Endothelial cell of umbilical vein (primary cell): ENCODE results near the gene SPIRE2. TPM values are rescaled to one million over a fixed set of nuclear protein-coding genes. Genes with fewer than 3 reads are reported as not detected.

ENCODE experiments used
- BruUV-seq: library from RNA; stranded (reverse); fragments of 400-500 nt; replicated peaks from 2 replicates; lab custom pipeline; 2021; lab: Mats Ljungman, UMichigan
- CTCF ChIA-PET: fragments of 300-600, 350-600 bp; sonication (Branson Sonifier 250); formaldehyde crosslinking; loops from one replicate; lab custom pipeline; 2021; ENCODE audit warnings: antibody characterized with exemption, inconsistent platforms; lab: Charles Lee
- POLR2A ChIA-PET: fragments of 300-600, 350-600 bp; sonication (Branson Sonifier 250); formaldehyde crosslinking; loops from one replicate; lab custom pipeline; 2021; ENCODE audit warnings: antibody characterized with exemption, inconsistent platforms; lab: Charles Lee
- DNase-seq: peaks from one replicate; pipeline ENCODE4 v3.0.0-alpha.2; 2011; ENCODE audit warnings: low read depth, low spot score
- FAIRE-seq: peaks from 2 replicates; lab custom pipeline; 2011; peaks lifted over from hg19 to GRCh38; lab: Jason Lieb, UNC
- H2AFZ ChIP-seq: 2 replicates; pipeline ENCODE4 v1.6.0; 2012; ENCODE audit warnings: low read depth, low read length, control low read depth, inconsistent platforms
- H3K27ac ChIP-seq: 2 replicates; pipeline ENCODE4 v1.5.1; 2011; ENCODE audit warnings: low read depth, mild to moderate bottlenecking, control low read depth, low read length, moderate library complexity; ENCODE audit not compliant: insufficient read depth
- H3K27me3 ChIP-seq, 2 experiments: 2 replicates each; pipeline versions ENCODE4 v1.6.0 to v1.6.1; 2011; ENCODE audit warnings: low read length in 2 of 2, mixed read lengths in 1 of 2; ENCODE audit not compliant: control insufficient read depth in 2 of 2, insufficient read depth in 2 of 2
- H3K36me3 ChIP-seq, 2 experiments: 2 replicates in 1 of 2; 3 replicates in 1 of 2; pipeline ENCODE4 v1.5.1; 2011; ENCODE audit warnings: low read length in 2 of 2, mild to moderate bottlenecking in 1 of 2, moderate library complexity in 1 of 2; ENCODE audit not compliant: control insufficient read depth in 2 of 2, insufficient read depth in 2 of 2; ENCODE audit errors: extremely low read depth in 1 of 2
- H3K4me1 ChIP-seq: 3 replicates; pipeline ENCODE4 v1.5.1; 2011; ENCODE audit warnings: mild to moderate bottlenecking, low read length; ENCODE audit not compliant: control insufficient read depth, insufficient read depth; ENCODE audit errors: extremely low read depth
- H3K4me2 ChIP-seq: 2 replicates; pipeline ENCODE4 v1.6.1; 2011; ENCODE audit warnings: low read length, control low read depth, mixed read lengths; ENCODE audit not compliant: insufficient read depth
- H3K4me3 ChIP-seq, 3 experiments: fragments of 200-600 bp in 1 of 3; sonication (generic), shearing (Covaris generic) in 1 of 3; replicated peaks in 1 of 3; 2 replicates each; pipeline ENCODE4 v1.5.1; 2011 to 2016; ENCODE audit warnings: control low read depth in 3 of 3, low read length in 3 of 3, mild to moderate bottlenecking in 2 of 3, inconsistent platforms in 1 of 3, low read depth in 1 of 3, moderate library complexity in 1 of 3; ENCODE audit not compliant: insufficient read depth in 1 of 3
- H3K79me2 ChIP-seq: 2 replicates; pipeline ENCODE4 v1.6.0; 2012; ENCODE audit warnings: low read length, inconsistent platforms; ENCODE audit not compliant: control insufficient read depth, insufficient read depth
- H3K9ac ChIP-seq: replicated peaks from 2 replicates; pipeline ENCODE3; 2011; ENCODE audit warnings: low read length, control low read depth; ENCODE audit not compliant: insufficient read depth; ENCODE audit errors: extremely low read depth
- H3K9me1 ChIP-seq: replicated peaks from 3 replicates; pipeline ENCODE4 v1.6.0; 2011; ENCODE audit warnings: mild to moderate bottlenecking, low read length; ENCODE audit not compliant: control insufficient read depth, insufficient read depth; ENCODE audit errors: extremely low read depth
- H3K9me3 ChIP-seq: replicated peaks from 2 replicates; pipeline ENCODE4 v1.5.1; 2012; ENCODE audit warnings: low read length, inconsistent platforms; ENCODE audit not compliant: control insufficient read depth, insufficient read depth
- H4K20me1 ChIP-seq: replicated peaks from 2 replicates; pipeline ENCODE3; 2011; ENCODE audit warnings: mild to moderate bottlenecking, low read length; ENCODE audit not compliant: control insufficient read depth, insufficient read depth; ENCODE audit errors: extremely low read depth
- CTCF ChIP-seq, 2 donors: IDR thresholded peaks; 1 replicate in 1 of 2; 2 replicates in 1 of 2; pipeline ENCODE4 v1.5.1; 2011; ENCODE audit warnings: low read length in 2 of 2, mild to moderate bottlenecking in 2 of 2, moderate library complexity in 2 of 2, control low read depth in 1 of 2, inconsistent platforms in 1 of 2, low read depth in 1 of 2; ENCODE audit not compliant: insufficient read depth in 1 of 2; ENCODE audit errors: extremely low read depth in 1 of 2
- EZH2 ChIP-seq: IDR thresholded peaks from 2 replicates; pipeline ENCODE4 v1.6.1; 2012; ENCODE audit warnings: borderline replicate concordance, low read depth, mild to moderate bottlenecking, moderate library complexity, low read length, inconsistent platforms; ENCODE audit not compliant: severe bottlenecking
- FOS ChIP-seq: IDR thresholded peaks from 2 replicates; pipeline ENCODE4 v1.6.1; 2011; ENCODE audit warnings: mild to moderate bottlenecking, low read length, moderate library complexity, borderline replicate concordance; ENCODE audit not compliant: insufficient read depth
- GATA2 ChIP-seq: IDR thresholded peaks from 2 replicates; pipeline ENCODE4 v1.7.0; 2011; ENCODE audit warnings: low read depth, mild to moderate bottlenecking, moderate library complexity, mixed read lengths, low read length; ENCODE audit not compliant: insufficient read length, insufficient read depth
- JUN ChIP-seq: IDR thresholded peaks from 2 replicates; pipeline ENCODE4 v1.6.1; 2011; ENCODE audit warnings: borderline replicate concordance, low read depth; ENCODE audit not compliant: insufficient read length, insufficient read depth
- MAX ChIP-seq: IDR thresholded peaks from 2 replicates; pipeline ENCODE4 v1.6.1; 2011; ENCODE audit not compliant: insufficient read depth, insufficient read length
- MYC ChIP-seq: IDR thresholded peaks from one replicate; pipeline ENCODE4 v1.6.1; 2011; ENCODE audit warnings: mild to moderate bottlenecking, low read depth, low read length
- POLR2A ChIP-seq: IDR thresholded peaks from 2 replicates; pipeline ENCODE4 v1.6.1; 2012; ENCODE audit warnings: low read depth, mild to moderate bottlenecking, control low read depth, low read length
- POLR2AphosphoS5 ChIP-seq: IDR thresholded peaks from 2 replicates; pipeline ENCODE4 v1.6.1; 2012; ENCODE audit warnings: low read depth, mild to moderate bottlenecking, control low read depth, low read length, moderate library complexity; ENCODE audit not compliant: insufficient read depth
- dilution Hi-C: fragments of 300-500 bp; cut with MboI; formaldehyde crosslinking; loops from one replicate; pipeline ENCODE4 v1.15.0; 2019; ENCODE audit warnings: low sequenced_read_pairs; ENCODE audit not compliant: extremely low pct_ligation_motif_present
- intact Hi-C: fragments of 100-400 bp; cut with micrococcal nuclease; formaldehyde crosslinking; loops from one replicate; pipeline ENCODE4 v1.10.0; 2022
- polyA plus RNA-seq, 4 experiments: library from polyadenylated mRNA; depleted of rRNA in 3 of 4; stranded (reverse) in 3 of 4; unstranded in 1 of 4; fragments of >200 nt; gene quantifications; 2 replicates each; pipeline versions ENCODE4 v1.2.1 to v1.2.3, GENCODE V29; 2011 to 2012; ENCODE audit warnings: missing spikeins in 1 of 4
- total RNA-seq: library from RNA; stranded (reverse); gene quantifications from 2 replicates; pipeline ENCODE4 v1.2.3, GENCODE V29; 2021

SPIRE2 gene
- total and polyA plus RNA-seq, 2 donors (not counting 3 experiments of a cell fraction or from before 2014, with no cell fraction given) = 1.2 to 3.1 TPM

- no peak for FAIRE-seq
- no peaks in the 10 kb centered on the region for H3K36me3 ChIP-seq
- H3K79me2 ChIP-seq = no peaks in the 10 kb centered on the region
- TF ChIP-seq POLR2A (no peak), MYC (no peak), JUN (no peak), CTCF (IDR thresholded peaks at IDR 0.05; ENCODE audit: extremely low read depth in 1 of 2, insufficient read depth in 1 of 2, low read depth in 1 of 2, low read length in 2 of 2) (no peak), FOS (no peak), POLR2AphosphoS5 (no peak), MAX (no peak), GATA2 (no peak), EZH2 (no peak)
- H3K4me3 ChIP-seq = no peak overlapping the region
- no peaks in the 10 kb centered on the region for H3K27me3 ChIP-seq
- CTCF ChIA-PET = interaction anchor here (0.5 to 3.8 kb wide), 13 partner anchors 9 to 173 kb away, joined by 3 to 90 read pairs (median 10); partner anchors contain the start of genes CDK10, SPATA2L and SPIRE2
- POLR2A ChIA-PET = no interaction called here
- no TSS peak for BruUV-seq
- no peak overlapping the region for H3K27ac ChIP-seq
- dilution Hi-C loops (no loop called here), intact Hi-C loops (loop anchor here (1.0 to 5.0 kb wide), 5 partner anchors 43 to 159 kb away; partner anchors contain the start of genes FANCA, SPATA2L, VPS9D1 and ZNF276)
- H3K4me1 ChIP-seq = peaks cover 14% of the 10 kb centered on the region
- no peaks in the 10 kb centered on the region for H3K9me1 ChIP-seq
- H3K9me3 ChIP-seq = no peaks in the 10 kb centered on the region
- no peak overlapping the region for H3K4me2 ChIP-seq
- no peak overlapping the region for H2AFZ ChIP-seq
- no peaks in the 10 kb centered on the region for H4K20me1 ChIP-seq
- no peak for DNase-seq
- H3K9ac ChIP-seq = no peak overlapping the region
Observed at GRCh38 chr16:89859615-89860007, 31.3 kb downstream of the SPIRE2 start.
